GM12865 (cell line): ENCODE data around the gene CHTOP.
A peak's percentile ranks its signal among the peaks of the same experiment; 100 is the strongest.
"Not testable (repeated sequence)": the region's sequence is repeated elsewhere in the genome, so short reads cannot be mapped to it uniquely, and the experiment has no call there.

Source experiments
- DNase-seq: peaks from one replicate; pipeline ENCODE4 v3.0.0; 2010; ENCODE audit warnings: low read depth
- H3K4me3 ChIP-seq: 2 replicates; pipeline ENCODE4 v1.5.1; 2011; ENCODE audit warnings: mild to moderate bottlenecking, low read depth, low read length, control low read depth
- CTCF ChIP-seq: IDR thresholded peaks from 2 replicates; pipeline ENCODE4 v1.5.1; 2011; ENCODE audit warnings: low read length, control low read depth, low read depth, inconsistent platforms; ENCODE audit not compliant: insufficient read depth; ENCODE audit errors: missing control alignments

Gene CHTOP

DNA sequence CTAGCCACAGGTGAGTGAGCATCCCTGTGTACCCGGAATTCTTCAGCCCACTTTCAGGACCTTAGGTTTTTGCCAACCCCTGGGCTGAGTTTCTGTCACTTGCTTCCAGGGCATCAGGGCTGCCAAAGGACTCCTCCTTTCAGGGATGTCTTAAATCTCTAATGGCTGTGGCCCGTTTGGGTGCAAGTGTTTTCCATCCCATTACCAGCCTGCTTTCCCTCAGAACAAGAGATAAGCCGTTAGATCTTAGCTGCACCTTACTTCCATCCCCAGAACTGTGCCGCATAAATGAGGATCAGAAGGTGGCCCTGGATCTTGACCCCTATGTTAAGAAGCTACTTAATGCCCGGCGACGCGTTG, 25.3 kb downstream of the CHTOP start:
- peak overlapping the region; percentile 76 for H3K4me3 ChIP-seq
- DNase-seq: no peak
- no peak for TF ChIP-seq CTCF

- TF ChIP-seq CTCF: no peak
- DNase-seq: no peak
- peak overlapping the region; percentile 76 for H3K4me3 ChIP-seq
These were observed 25.8 kb downstream of the CHTOP start for GRCh38 chr1:153659656-153660055.

GRCh38 chr1:153661111-153661708, 27.3 kb downstream of the CHTOP start:
- TF ChIP-seq CTCF: no peak
- peak; percentile 18 for DNase-seq
- H3K4me3 ChIP-seq: no peak overlapping the region

- no peak for DNase-seq
- no peak for TF ChIP-seq CTCF
- H3K4me3 ChIP-seq: no peak overlapping the region
These were observed 28.4 kb downstream of the CHTOP start for GRCh38 chr1:153662269-153662668.

DNA sequence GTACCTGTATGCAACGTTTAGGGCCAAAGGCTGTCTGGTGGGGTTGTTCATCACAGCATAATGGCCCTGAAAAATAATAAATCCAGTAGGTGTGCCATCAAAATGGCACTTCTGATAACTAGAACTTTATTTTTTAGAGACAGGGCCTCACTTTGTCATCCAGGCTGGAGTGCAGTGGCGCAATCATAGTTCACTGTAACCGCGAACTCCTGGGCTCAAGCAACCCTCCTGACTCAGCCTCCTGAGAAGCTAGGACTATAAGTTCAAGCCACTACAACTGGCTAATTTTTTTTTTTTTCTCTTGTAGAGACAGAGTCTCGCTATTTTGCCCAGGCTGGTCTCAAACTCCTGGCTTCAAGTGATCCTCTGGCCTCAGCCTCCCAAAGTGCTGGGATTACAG, 29.3 kb downstream of the CHTOP start:
- TF ChIP-seq CTCF: no peak
- DNase-seq: no peak
- H3K4me3 ChIP-seq: no peak overlapping the region

DNA sequence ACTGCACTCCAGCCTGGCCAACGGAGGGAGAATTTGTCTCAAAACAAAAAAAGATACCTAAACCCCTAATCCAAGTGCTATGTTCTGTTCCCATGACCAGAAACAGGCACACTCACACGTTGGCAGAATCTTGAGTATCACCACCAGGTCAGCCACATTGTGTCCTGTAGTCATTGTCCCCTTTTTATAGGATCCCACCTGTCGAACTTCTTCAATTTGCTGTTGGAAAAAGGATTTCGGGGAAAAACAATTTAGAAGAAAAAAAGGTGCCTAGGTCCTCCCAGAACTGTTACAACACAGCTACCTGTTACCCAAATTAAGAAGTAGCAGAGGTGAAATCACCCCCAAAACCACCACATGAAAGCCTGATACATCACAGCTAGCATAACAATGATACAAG, 33.6 kb downstream of the CHTOP start:
- DNase-seq: no peak
- TF ChIP-seq CTCF: no peak
- H3K4me3 ChIP-seq: no peak overlapping the region

DNA sequence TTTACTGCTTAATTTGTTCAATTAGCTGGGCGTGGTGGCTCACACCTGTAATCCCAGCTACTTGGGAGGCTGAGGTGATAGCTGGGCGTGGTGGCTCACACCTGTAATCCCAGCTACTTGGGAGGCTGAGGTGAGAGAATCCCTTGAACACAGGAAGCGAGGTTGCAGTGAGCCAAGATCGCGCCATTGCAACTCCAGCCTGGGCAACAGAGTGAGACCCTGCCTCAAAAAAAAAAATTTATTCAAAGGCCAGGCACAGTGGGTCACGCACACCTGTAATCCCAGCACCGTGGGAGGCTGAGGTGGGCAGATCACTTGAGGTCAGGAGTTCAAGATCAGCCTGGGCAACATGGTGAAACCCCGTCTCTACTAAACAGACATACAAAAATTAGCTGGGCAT, 34.8 kb downstream of the CHTOP start:
- not testable (repeated sequence) for DNase-seq, H3K4me3 ChIP-seq
